Cerebellar nuclear complex (tissue), 1 donor: ENCODE results near the gene NAALADL2.
"Not testable (repeated sequence)": the region's sequence is repeated elsewhere in the genome, so short reads cannot be mapped to it uniquely, and the experiment has no call there.

Experiments used
- DNase-seq, 2 experiments: peaks; one replicate each; lab custom pipeline; 2025; lab: John Stamatoyannopoulos, UW

Gene NAALADL2

GRCh38 chr3:175070946-175071345 is 211.8 kb downstream of the NAALADL2 start:
- DNase-seq = no peak

GRCh38 chr3:175073219-175073905 is 214.2 kb downstream of the NAALADL2 start:
- no peak for DNase-seq

GRCh38 chr3:175075269-175075668 is 216.1 kb downstream of the NAALADL2 start:
- DNase-seq = no peak

- no peak for DNase-seq
Observed at GRCh38 chr3:175077216-175077615, 218.1 kb downstream of the NAALADL2 start.

- peak in 1 of 2 experiments; percentile 24 for DNase-seq
Observed at GRCh38 chr3:175082631-175083030, 223.5 kb downstream of the NAALADL2 start.

- not testable (repeated sequence) for DNase-seq
Observed at GRCh38 chr3:175087128-175087527, 228.0 kb downstream of the NAALADL2 start.

GRCh38 chr3:175088766-175089380 is 229.7 kb downstream of the NAALADL2 start:
- DNase-seq = no peak

- DNase-seq = no peak
Observed at GRCh38 chr3:175091426-175092114, 232.4 kb downstream of the NAALADL2 start.

- DNase-seq = no peak
Observed at GRCh38 chr3:175093748-175094147, 234.6 kb downstream of the NAALADL2 start.

- no peak for DNase-seq
Observed at GRCh38 chr3:175094344-175094743, 235.2 kb downstream of the NAALADL2 start.

- no peak for DNase-seq
Observed at GRCh38 chr3:175098644-175099043, 239.5 kb downstream of the NAALADL2 start.

GRCh38 chr3:175102161-175102560 is 243.0 kb downstream of the NAALADL2 start:
- DNase-seq = no peak

- no peak for DNase-seq
Observed at GRCh38 chr3:175103298-175103697, 244.2 kb downstream of the NAALADL2 start.

GRCh38 chr3:175105066-175105465 is 245.9 kb downstream of the NAALADL2 start:
- DNase-seq = no peak

GRCh38 chr3:175107231-175107630 is 248.1 kb downstream of the NAALADL2 start:
- no peak for DNase-seq

- DNase-seq = no peak
Observed at GRCh38 chr3:175107995-175108394, 248.9 kb downstream of the NAALADL2 start.

GRCh38 chr3:175108613-175109151 is 249.5 kb downstream of the NAALADL2 start:
- DNase-seq = no peak

GRCh38 chr3:175111036-175111435 is 251.9 kb downstream of the NAALADL2 start:
- DNase-seq = no peak

- DNase-seq = no peak
Observed at GRCh38 chr3:175118382-175118941, 259.3 kb downstream of the NAALADL2 start.

GRCh38 chr3:175121225-175121624 is 262.1 kb downstream of the NAALADL2 start:
- DNase-seq = no peak

GRCh38 chr3:175127075-175127662 is 268.0 kb downstream of the NAALADL2 start:
- no peak for DNase-seq

GRCh38 chr3:175129126-175129525 is 270.0 kb downstream of the NAALADL2 start:
- DNase-seq = no peak
